Esophagus muscularis mucosa (tissue), 4 donors: ENCODE data around the gene FBXO45. TPM values are rescaled to one million over a fixed set of nuclear protein-coding genes. Genes with fewer than 3 reads are reported as not detected.
A peak's percentile ranks its signal among the peaks of the same experiment; 100 is the strongest.

ENCODE experiments used
- DNase-seq: peaks from one replicate; pipeline ENCODE4 v3.0.0-alpha.2; 2017; ENCODE audit errors: extremely low spot score
- H3K27ac ChIP-seq, 4 donors: fragments of 200-600 bp; sonication (generic); replicated peaks in 1 of 4; 1 replicate in 3 of 4; 2 replicates in 1 of 4; pipeline ENCODE4 v1.5.1; 2016 to 2019; ENCODE audit warnings: mild to moderate bottlenecking in 1 of 4
- H3K27me3 ChIP-seq, 4 donors: fragments of 200-600 bp; sonication (generic); one replicate each; pipeline versions ENCODE4 v1.5.1 to v1.6.0; 2016 to 2019
- H3K36me3 ChIP-seq, 4 donors: fragments of 200-600 bp; sonication (generic); one replicate each; pipeline ENCODE4 v1.5.1; 2016 to 2019
- H3K4me1 ChIP-seq, 4 donors: fragments of 200-600 bp; sonication (generic); one replicate each; pipeline ENCODE4 v1.5.1; 2016 to 2019
- H3K4me3 ChIP-seq, 4 donors: fragments of 200-600 bp; sonication (generic); 1 replicate in 2 of 4; 2 replicates in 2 of 4; pipeline ENCODE4 v1.5.1; 2016 to 2019; ENCODE audit warnings: mild to moderate bottlenecking in 4 of 4, moderate library complexity in 1 of 4
- H3K9me3 ChIP-seq, 4 donors: fragments of 200-600 bp; sonication (generic); 1 replicate in 3 of 4; 2 replicates in 1 of 4; pipeline ENCODE4 v1.5.1; 2016 to 2019
- CTCF ChIP-seq, 3 experiments: fragments of 200-600 bp in 2 of 3; fragments of 450-650 bp in 1 of 3; sonication (generic) in 2 of 3; IDR thresholded peaks; one replicate each; pipeline ENCODE4 v1.5.1; 2017 to 2019; ENCODE audit warnings: antibody characterized with exemption in 3 of 3, mild to moderate bottlenecking in 2 of 3, moderate library complexity in 1 of 3
- EP300 ChIP-seq: sonication (generic); formaldehyde crosslinking; IDR thresholded peaks from one replicate; pipeline ENCODE4 v1.6.1; 2017; ENCODE audit warnings: antibody characterized with exemption
- POLR2A ChIP-seq: fragments of 450-650 bp; IDR thresholded peaks from one replicate; pipeline ENCODE4 v1.6.1; 2017; ENCODE audit warnings: antibody characterized with exemption, moderate library complexity, mild to moderate bottlenecking, low read depth
- POLR2AphosphoS5 ChIP-seq, 2 donors: sonication (generic); formaldehyde crosslinking; IDR thresholded peaks; one replicate each; pipeline ENCODE4 v1.6.1; 2017; ENCODE audit warnings: antibody characterized with exemption in 2 of 2
- WGBS: methylation state at CpG from one replicate; pipeline ENCODE4 v1.1.5; 2018; 5-methylcytosine and 5-hydroxymethylcytosine counted together
- intact Hi-C: fragments of 100-400 bp; cut with DNase I; formaldehyde crosslinking; loops from one replicate; pipeline ENCODE4 v1.15.1; 2023
- total RNA-seq, 4 donors: library from RNA; depleted of rRNA; stranded (reverse); fragments of >200 nt; gene quantifications; one replicate each; pipeline versions ENCODE4 v1.1.0 to v1.2.1, GENCODE V29; 2016

The FBXO45 gene
- total RNA-seq, 4 donors from 2014 or later: 9.0 to 14.7 (median 9.8) TPM

DNA sequence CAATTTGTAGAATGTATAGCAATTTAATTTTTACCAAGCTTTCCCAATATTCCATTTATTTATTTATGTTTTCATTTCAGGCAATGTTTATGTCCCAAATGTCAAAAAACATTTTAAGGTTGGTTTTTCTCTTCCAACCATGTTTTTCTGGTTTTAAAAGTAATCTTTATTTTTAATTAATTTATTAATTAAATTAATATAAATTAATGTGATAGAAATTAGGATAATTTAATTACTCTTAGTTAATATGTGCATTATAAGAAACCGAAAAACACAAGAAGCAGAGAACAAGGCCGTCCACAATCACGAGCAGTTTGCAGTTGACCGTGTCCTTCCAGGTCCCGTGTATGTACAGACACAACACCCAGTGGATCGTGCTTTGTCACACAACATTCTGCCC lies 34.2 kb downstream of the FBXO45 start:
- no peaks in the 10 kb centered on the region for H3K9me3 ChIP-seq
- H3K36me3 ChIP-seq: no peaks in the 10 kb centered on the region
- no peak for TF ChIP-seq POLR2AphosphoS5 (IDR thresholded peaks at IDR 0.05)
- TF ChIP-seq POLR2A: no peak
- TF ChIP-seq CTCF (IDR thresholded peaks at IDR 0.05): no peak
- TF ChIP-seq EP300: no peak
- H3K4me1 ChIP-seq: no peaks in the 10 kb centered on the region
- no peak overlapping the region for H3K27ac ChIP-seq
- no peak for DNase-seq
- 95% methylated on average over 6 of the region's 6 CpGs for WGBS
- intact Hi-C loops: no loop called here
- no peaks in the 10 kb centered on the region for H3K27me3 ChIP-seq
- H3K4me3 ChIP-seq: no peak overlapping the region

DNA sequence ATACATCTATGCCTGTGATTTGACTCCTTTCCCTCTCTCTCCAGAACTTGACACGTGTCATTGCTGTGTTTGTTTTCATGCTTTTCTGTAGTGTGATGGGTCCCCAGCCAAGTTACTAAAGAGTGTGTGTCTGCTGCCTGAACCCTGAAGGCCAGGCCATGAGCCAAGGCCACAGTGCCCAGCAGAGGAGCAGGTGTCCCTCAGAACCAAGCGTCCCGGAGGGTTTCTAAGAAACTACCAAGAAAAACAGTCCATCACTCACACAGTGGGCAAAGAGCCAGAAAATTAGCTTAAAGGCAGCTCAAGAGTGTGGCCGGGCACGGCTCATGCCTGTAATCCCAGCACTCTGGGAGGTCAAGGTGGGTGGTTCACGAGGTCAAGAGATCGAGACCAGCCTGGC lies 35.2 kb downstream of the FBXO45 start:
- DNase-seq: no peak
- H3K4me1 ChIP-seq: no peaks in the 10 kb centered on the region
- no peak overlapping the region for H3K27ac ChIP-seq
- no peaks in the 10 kb centered on the region for H3K36me3 ChIP-seq
- no peaks in the 10 kb centered on the region for H3K9me3 ChIP-seq
- no peaks in the 10 kb centered on the region for H3K27me3 ChIP-seq
- no peak overlapping the region for H3K4me3 ChIP-seq
- no peak for TF ChIP-seq EP300
- no peak for TF ChIP-seq POLR2A
- TF ChIP-seq CTCF (IDR thresholded peaks at IDR 0.05): no peak
- no peak for TF ChIP-seq POLR2AphosphoS5 (IDR thresholded peaks at IDR 0.05)
- 53% methylated on average over 7 of the region's 7 CpGs for WGBS
- intact Hi-C loops: no loop called here

DNA sequence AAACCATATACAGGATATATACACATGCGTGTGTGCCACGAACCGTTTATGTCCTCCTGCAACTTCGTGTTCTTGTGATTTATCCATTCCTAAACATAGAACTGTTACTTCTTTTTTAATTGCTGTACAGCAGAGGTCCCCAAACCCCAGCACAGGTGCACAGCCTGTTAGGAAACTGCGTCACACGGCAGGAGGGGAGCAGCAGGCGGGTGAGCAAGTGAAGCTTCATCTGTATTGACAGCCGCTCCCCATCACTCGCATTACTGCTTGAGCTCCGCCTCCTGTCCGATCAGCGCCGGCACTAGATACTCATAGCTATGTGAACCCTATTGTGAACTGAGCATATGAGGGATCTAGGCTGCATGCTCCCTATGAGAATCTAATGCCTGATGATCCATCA lies 36.1 kb downstream of the FBXO45 start:
- Histone ChIP-seq H3K4me3 (no peak overlapping the region), H3K9me3 (no peaks in the 10 kb centered on the region), H3K4me1 (peaks cover 0 to 4% (median 3%) of the 10 kb centered on the region in 4 donors), H3K27ac (no peak overlapping the region), H3K36me3 (no peaks in the 10 kb centered on the region), H3K27me3 (no peaks in the 10 kb centered on the region)
- no peak for DNase-seq
- 71% methylated on average over 13 of the region's 13 CpGs for WGBS
- intact Hi-C loops: no loop called here
- TF ChIP-seq CTCF (IDR thresholded peaks at IDR 0.05): no peak
- no peak for TF ChIP-seq POLR2AphosphoS5 (IDR thresholded peaks at IDR 0.05)

DNA sequence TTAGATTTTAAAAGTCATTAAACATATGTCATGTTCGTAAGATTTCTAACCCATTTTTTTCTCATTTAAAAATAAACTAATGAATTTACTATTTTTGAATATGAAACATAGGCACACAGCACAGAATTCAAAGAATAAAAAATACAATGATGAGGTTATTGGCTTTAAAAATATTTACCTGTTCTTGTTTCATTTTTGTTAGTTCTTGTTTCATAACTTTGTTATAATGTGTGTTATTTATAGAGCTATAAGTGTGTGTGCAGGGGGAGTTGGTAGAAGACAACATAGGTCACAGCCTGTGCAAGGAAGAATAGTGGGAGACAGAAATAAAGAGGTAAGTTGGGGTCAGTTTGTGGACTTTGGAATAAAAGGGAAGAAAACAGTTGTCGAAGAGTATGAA lies 40.2 kb downstream of the FBXO45 start:
- TF ChIP-seq POLR2A (no peak), EP300 (no peak), POLR2AphosphoS5 (IDR thresholded peaks at IDR 0.05) (no peak), CTCF (IDR thresholded peaks at IDR 0.05) (no peak)
- DNase-seq: no peak
- intact Hi-C loops: loop anchor here (1.0 kb wide), 1 partner anchor 76 kb away; no protein-coding TSS in a partner anchor

DNA sequence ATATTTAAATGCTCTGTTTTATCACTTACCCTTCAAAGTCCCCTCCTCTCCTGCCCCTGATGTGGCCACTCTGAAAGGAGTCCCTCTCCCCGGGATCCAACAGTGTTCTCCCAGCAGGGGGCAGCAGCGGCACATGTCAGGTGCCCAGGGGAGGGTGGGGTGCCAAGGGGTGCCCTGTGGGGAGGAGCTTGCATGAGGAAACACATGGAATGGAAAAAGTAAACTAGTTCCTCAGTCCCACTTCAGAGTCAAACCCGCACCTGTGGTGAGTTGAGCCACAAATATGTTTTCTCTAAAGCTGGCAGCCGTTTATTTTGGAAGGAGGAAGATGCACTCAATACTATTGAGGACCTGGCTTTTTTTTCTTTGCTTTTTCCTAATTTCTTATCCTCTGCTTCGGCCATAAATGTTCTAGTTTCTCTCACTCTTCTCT lies 40.9 kb downstream of the FBXO45 start:
- WGBS: 17% methylated on average over 5 of the region's 5 CpGs
- TF ChIP-seq POLR2AphosphoS5 (IDR thresholded peaks at IDR 0.05) (peak; percentile 51 to 64), EP300 (no peak), CTCF (IDR thresholded peaks at IDR 0.05) (peak; percentile 92 to 93 (median 93)), POLR2A (no peak)
- intact Hi-C loops: loop anchor here (1.0 kb wide), 1 partner anchor 75 kb away; no protein-coding TSS in a partner anchor

More for the DNA sequence above, 40.2 kb downstream of the FBXO45 start:
- no peak overlapping the region for H3K4me3 ChIP-seq
- WGBS: 99% methylated on average over 2 of the region's 2 CpGs
- no peaks in the 10 kb centered on the region for H3K36me3 ChIP-seq
- no peak overlapping the region for H3K27ac ChIP-seq
- H3K4me1 ChIP-seq: peaks cover 17 to 45% (median 38%) of the 10 kb centered on the region in 4 donors
- H3K27me3 ChIP-seq: no peaks in the 10 kb centered on the region
- no peaks in the 10 kb centered on the region for H3K9me3 ChIP-seq

More for the DNA sequence above, 40.9 kb downstream of the FBXO45 start:
- peaks cover 17 to 47% (median 38%) of the 10 kb centered on the region in 4 donors for H3K4me1 ChIP-seq
- peak; percentile 95 for DNase-seq
- H3K4me3 ChIP-seq: no peak overlapping the region
- H3K27me3 ChIP-seq: no peaks in the 10 kb centered on the region
- no peaks in the 10 kb centered on the region for H3K9me3 ChIP-seq
- no peaks in the 10 kb centered on the region for H3K36me3 ChIP-seq
- peak overlapping the region; percentile 63 to 74 (median 72) for H3K27ac ChIP-seq
